WTC11 (cell line): ENCODE measurements around the gene B3GLCT. TPM values are rescaled to one million over a fixed set of nuclear protein-coding genes. Genes with fewer than 3 reads are reported as not detected.

Source experiments
- ATAC-seq: fragments of 200-7000 bp; cut with Tn5 transposase; 2 replicates; pipeline ENCODE4 v1.10.0; 2021; ENCODE audit warnings: mild to moderate bottlenecking, moderate library complexity
- CTCF ChIA-PET: fragments of 300-600 bp; sonication (Branson Sonifier 250); formaldehyde crosslinking; loops from one replicate; lab custom pipeline; 2021; ENCODE audit warnings: antibody characterized with exemption; lab: Charles Lee
- POLR2A ChIA-PET: fragments of 350-600 bp; sonication (Branson Sonifier 250); formaldehyde crosslinking; loops from one replicate; lab custom pipeline; 2021; ENCODE audit warnings: antibody characterized with exemption; lab: Charles Lee
- DNase-seq: peaks from one replicate; pipeline ENCODE4 v3.0.0; 2021; ENCODE audit warnings: low spot score
- H3K27ac Mint-ChIP-seq: 2 replicates; pipeline ENCODE4 v1.8.0; 2021; ENCODE audit warnings: mixed read lengths
- H3K27me3 Mint-ChIP-seq: 2 replicates; pipeline ENCODE4 v1.8.0; 2021; ENCODE audit warnings: low read depth, mild to moderate bottlenecking, moderate library complexity, mixed read lengths
- H3K36me3 Mint-ChIP-seq: 2 replicates; pipeline ENCODE4 v1.8.0; 2021; ENCODE audit warnings: mixed read lengths
- H3K4me1 Mint-ChIP-seq: 2 replicates; pipeline ENCODE4 v1.8.0; 2022; ENCODE audit warnings: mixed read lengths
- H3K4me3 Mint-ChIP-seq: 2 replicates; pipeline ENCODE4 v1.8.0; 2021; ENCODE audit warnings: mild to moderate bottlenecking, moderate library complexity, mixed read lengths
- H3K9me3 Mint-ChIP-seq: 2 replicates; pipeline ENCODE4 v1.8.0; 2021; ENCODE audit warnings: mixed read lengths
- CBFB ChIP-seq: sonication (generic); formaldehyde crosslinking; IDR thresholded peaks from 2 replicates; pipeline ENCODE4 v1.8.1; 2022; ENCODE audit warnings: mild to moderate bottlenecking, low read depth, missing genetic modification reagents
- HMGA2 ChIP-seq: fragments of 250-450 bp; sonication (Bioruptor Pico); IDR thresholded peaks from 2 replicates; pipeline ENCODE4 v1.4.0; 2021; ENCODE audit warnings: mild to moderate bottlenecking, moderate library complexity
- JUN ChIP-seq: sonication (generic); formaldehyde crosslinking; IDR thresholded peaks from 2 replicates; pipeline ENCODE4 v1.8.0; 2023; ENCODE audit warnings: mild to moderate bottlenecking, missing genetic modification reagents
- MYBL2 ChIP-seq: sonication (generic); formaldehyde crosslinking; IDR thresholded peaks from 2 replicates; pipeline ENCODE4 v1.8.1; 2023; ENCODE audit warnings: mild to moderate bottlenecking, moderate library complexity, missing genetic modification reagents
- ZNF317 ChIP-seq: sonication (generic); formaldehyde crosslinking; IDR thresholded peaks from 2 replicates; pipeline ENCODE4 v1.8.1; 2023; ENCODE audit warnings: low read depth, mild to moderate bottlenecking, moderate library complexity, missing genetic modification reagents, borderline replicate concordance
- ZNF396 ChIP-seq: fragments of 250-450 bp; sonication (Bioruptor Pico); IDR thresholded peaks from 2 replicates; pipeline ENCODE4 v1.8.0; 2021; ENCODE audit warnings: mild to moderate bottlenecking, moderate library complexity, borderline replicate concordance
- ZNF671 ChIP-seq: fragments of 250-450 bp; sonication (Bioruptor Pico); IDR thresholded peaks from 2 replicates; pipeline ENCODE4 v1.8.0; 2021; ENCODE audit warnings: mild to moderate bottlenecking
- total RNA-seq: library from RNA; stranded (reverse); gene quantifications from 3 replicates; pipeline ENCODE4 v1.2.3, GENCODE V29; 2021
- TF ChIP-seq, protein P1 (sequence below): fragments of 200-600 bp; IDR thresholded peaks from 2 replicates; pipeline ENCODE4 v1.8.0; 2022; ENCODE audit warnings: antibody characterized with exemption
- TF ChIP-seq, protein P2 (sequence below): sonication (generic); formaldehyde crosslinking; IDR thresholded peaks from 2 replicates; pipeline ENCODE4 v1.8.1; 2023; ENCODE audit warnings: mild to moderate bottlenecking, missing genetic modification reagents, moderate library complexity
- TF ChIP-seq, protein P3 (sequence below): sonication (generic); formaldehyde crosslinking; IDR thresholded peaks from 2 replicates; pipeline ENCODE4 v1.8.0; 2022; ENCODE audit warnings: missing genetic modification reagents
- TF ChIP-seq, protein P4 (sequence below): sonication (generic); formaldehyde crosslinking; IDR thresholded peaks from 2 replicates; pipeline ENCODE4 v1.8.1; 2023; ENCODE audit warnings: mild to moderate bottlenecking, moderate library complexity, missing genetic modification reagents
- TF ChIP-seq, protein P5 (sequence below): sonication (generic); formaldehyde crosslinking; conservative IDR thresholded peaks from 2 replicates; pipeline ENCODE4 v1.8.1; 2022; ENCODE audit warnings: mild to moderate bottlenecking, missing genetic modification reagents
- TF ChIP-seq, protein P6 (sequence below): sonication (generic); formaldehyde crosslinking; IDR thresholded peaks from 2 replicates; pipeline ENCODE4 v1.8.0; 2022; ENCODE audit warnings: mild to moderate bottlenecking, missing genetic modification reagents

The B3GLCT gene
- total RNA-seq, 1 experiment from 2014 or later = 2.4 TPM

DNA sequence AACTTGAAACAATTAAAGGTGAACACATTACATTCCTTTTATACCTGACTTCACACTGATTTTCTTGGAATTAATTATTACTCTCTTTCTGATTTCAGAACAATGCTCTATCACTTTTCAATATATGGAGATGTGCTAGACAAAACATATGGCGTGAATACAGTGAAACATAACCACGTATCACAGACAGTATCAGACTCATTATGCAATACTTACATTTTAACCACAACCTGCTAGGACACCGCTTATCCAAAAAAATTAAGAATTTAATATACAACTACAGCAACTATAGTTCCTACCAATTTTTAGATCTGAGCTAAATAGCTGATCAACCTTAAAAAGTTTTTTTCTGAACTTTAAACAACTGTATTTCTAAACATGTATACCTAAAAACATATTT lies 47.9 kb upstream of the B3GLCT start:
- Mint-ChIP-seq H3K9me3 (no peaks in the 10 kb centered on the region), H3K4me3 (no peak overlapping the region), H3K4me1 (no peaks in the 10 kb centered on the region), H3K36me3 (peaks cover 81% of the 10 kb centered on the region), H3K27ac (no peak overlapping the region), H3K27me3 (no peaks in the 10 kb centered on the region)
- no peak for TF ChIP-seq ZNF317
- TF ChIP-seq ZNF396 (CRISPR knock-in tag) = no peak
- DNase-seq (no peak), ATAC-seq (no peak)
- ChIA-PET POLR2A (no interaction called here), CTCF (no interaction called here)

DNA sequence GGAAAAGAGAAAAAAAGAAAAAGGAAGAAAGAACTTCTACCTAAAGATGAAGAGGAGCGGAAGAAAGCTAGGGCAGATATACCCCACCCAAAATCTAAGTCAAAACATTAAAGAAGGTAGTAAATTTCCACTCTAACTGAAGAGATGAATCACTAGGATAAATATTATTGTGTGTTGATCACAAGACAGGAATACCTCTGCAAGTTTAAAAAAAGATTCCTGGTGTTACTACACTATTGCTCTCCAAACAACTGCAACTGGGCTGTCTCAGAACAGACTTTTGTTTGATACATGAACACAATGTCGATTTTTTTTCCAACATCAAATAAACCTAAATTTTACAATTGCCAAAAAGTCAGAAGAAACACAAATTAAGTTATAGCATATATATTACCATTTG lies 44.8 kb upstream of the B3GLCT start:
- no peak for TF ChIP-seq MYBL2 (CRISPR knock-in tag)
- no peak for TF ChIP-seq HMGA2 (CRISPR knock-in tag)
- no peak for TF ChIP-seq ZNF671
- TF ChIP-seq, protein P1, sequence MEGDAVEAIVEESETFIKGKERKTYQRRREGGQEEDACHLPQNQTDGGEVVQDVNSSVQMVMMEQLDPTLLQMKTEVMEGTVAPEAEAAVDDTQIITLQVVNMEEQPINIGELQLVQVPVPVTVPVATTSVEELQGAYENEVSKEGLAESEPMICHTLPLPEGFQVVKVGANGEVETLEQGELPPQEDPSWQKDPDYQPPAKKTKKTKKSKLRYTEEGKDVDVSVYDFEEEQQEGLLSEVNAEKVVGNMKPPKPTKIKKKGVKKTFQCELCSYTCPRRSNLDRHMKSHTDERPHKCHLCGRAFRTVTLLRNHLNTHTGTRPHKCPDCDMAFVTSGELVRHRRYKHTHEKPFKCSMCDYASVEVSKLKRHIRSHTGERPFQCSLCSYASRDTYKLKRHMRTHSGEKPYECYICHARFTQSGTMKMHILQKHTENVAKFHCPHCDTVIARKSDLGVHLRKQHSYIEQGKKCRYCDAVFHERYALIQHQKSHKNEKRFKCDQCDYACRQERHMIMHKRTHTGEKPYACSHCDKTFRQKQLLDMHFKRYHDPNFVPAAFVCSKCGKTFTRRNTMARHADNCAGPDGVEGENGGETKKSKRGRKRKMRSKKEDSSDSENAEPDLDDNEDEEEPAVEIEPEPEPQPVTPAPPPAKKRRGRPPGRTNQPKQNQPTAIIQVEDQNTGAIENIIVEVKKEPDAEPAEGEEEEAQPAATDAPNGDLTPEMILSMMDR = no peak
- TF ChIP-seq, protein P2, sequence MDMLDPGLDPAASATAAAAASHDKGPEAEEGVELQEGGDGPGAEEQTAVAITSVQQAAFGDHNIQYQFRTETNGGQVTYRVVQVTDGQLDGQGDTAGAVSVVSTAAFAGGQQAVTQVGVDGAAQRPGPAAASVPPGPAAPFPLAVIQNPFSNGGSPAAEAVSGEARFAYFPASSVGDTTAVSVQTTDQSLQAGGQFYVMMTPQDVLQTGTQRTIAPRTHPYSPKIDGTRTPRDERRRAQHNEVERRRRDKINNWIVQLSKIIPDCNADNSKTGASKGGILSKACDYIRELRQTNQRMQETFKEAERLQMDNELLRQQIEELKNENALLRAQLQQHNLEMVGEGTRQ (CRISPR knock-in tag) = no peak
- H3K9me3 Mint-ChIP-seq = no peaks in the 10 kb centered on the region
- DNase-seq = no peak
- no peak for ATAC-seq
- H3K27ac Mint-ChIP-seq = no peak overlapping the region
- POLR2A ChIA-PET = no interaction called here
- CTCF ChIA-PET = no interaction called here
- H3K27me3 Mint-ChIP-seq = no peaks in the 10 kb centered on the region
- H3K36me3 Mint-ChIP-seq = peaks cover 62% of the 10 kb centered on the region
- no peak overlapping the region for H3K4me3 Mint-ChIP-seq
- peaks cover 13% of the 10 kb centered on the region for H3K4me1 Mint-ChIP-seq

DNA sequence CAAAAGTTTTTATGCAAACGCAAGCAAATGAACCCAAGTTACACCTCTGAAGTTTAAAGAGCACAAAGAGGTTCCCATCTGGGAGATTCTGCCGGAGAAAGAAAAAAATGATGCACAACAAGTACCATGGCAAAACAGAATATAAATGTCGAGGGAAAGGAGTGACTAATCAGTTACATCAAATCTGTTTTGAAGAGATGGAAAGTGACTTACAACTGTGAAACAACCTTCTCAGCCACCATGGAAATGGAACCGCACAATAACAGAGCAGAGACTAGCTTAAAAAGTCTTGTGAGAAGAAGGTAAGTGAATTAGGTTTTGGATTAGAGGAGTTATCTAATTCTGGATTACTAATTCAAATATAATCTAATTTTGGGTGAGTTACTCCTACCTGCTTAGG lies 40.5 kb upstream of the B3GLCT start:
- ATAC-seq (no peak), DNase-seq (no peak)
- Mint-ChIP-seq H3K27ac (no peak overlapping the region), H3K4me1 (peaks cover 27% of the 10 kb centered on the region), H3K27me3 (no peaks in the 10 kb centered on the region), H3K9me3 (no peaks in the 10 kb centered on the region), H3K36me3 (peaks cover 24% of the 10 kb centered on the region), H3K4me3 (peak overlapping the region; percentile 97)
- ChIA-PET CTCF (interaction anchor here (2.1 kb wide), 1 partner anchor 107 kb away, joined by 8 read pairs; no protein-coding TSS in a partner anchor), POLR2A (no interaction called here)
- no peak for TF ChIP-seq CBFB
- no peak for TF ChIP-seq ZNF317
- TF ChIP-seq, protein P3, sequence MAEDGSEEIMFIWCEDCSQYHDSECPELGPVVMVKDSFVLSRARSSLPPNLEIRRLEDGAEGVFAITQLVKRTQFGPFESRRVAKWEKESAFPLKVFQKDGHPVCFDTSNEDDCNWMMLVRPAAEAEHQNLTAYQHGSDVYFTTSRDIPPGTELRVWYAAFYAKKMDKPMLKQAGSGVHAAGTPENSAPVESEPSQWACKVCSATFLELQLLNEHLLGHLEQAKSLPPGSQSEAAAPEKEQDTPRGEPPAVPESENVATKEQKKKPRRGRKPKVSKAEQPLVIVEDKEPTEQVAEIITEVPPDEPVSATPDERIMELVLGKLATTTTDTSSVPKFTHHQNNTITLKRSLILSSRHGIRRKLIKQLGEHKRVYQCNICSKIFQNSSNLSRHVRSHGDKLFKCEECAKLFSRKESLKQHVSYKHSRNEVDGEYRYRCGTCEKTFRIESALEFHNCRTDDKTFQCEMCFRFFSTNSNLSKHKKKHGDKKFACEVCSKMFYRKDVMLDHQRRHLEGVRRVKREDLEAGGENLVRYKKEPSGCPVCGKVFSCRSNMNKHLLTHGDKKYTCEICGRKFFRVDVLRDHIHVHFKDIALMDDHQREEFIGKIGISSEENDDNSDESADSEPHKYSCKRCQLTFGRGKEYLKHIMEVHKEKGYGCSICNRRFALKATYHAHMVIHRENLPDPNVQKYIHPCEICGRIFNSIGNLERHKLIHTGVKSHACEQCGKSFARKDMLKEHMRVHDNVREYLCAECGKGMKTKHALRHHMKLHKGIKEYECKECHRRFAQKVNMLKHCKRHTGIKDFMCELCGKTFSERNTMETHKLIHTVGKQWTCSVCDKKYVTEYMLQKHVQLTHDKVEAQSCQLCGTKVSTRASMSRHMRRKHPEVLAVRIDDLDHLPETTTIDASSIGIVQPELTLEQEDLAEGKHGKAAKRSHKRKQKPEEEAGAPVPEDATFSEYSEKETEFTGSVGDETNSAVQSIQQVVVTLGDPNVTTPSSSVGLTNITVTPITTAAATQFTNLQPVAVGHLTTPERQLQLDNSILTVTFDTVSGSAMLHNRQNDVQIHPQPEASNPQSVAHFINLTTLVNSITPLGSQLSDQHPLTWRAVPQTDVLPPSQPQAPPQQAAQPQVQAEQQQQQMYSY (CRISPR knock-in tag) = no peak
- TF ChIP-seq, protein P4, sequence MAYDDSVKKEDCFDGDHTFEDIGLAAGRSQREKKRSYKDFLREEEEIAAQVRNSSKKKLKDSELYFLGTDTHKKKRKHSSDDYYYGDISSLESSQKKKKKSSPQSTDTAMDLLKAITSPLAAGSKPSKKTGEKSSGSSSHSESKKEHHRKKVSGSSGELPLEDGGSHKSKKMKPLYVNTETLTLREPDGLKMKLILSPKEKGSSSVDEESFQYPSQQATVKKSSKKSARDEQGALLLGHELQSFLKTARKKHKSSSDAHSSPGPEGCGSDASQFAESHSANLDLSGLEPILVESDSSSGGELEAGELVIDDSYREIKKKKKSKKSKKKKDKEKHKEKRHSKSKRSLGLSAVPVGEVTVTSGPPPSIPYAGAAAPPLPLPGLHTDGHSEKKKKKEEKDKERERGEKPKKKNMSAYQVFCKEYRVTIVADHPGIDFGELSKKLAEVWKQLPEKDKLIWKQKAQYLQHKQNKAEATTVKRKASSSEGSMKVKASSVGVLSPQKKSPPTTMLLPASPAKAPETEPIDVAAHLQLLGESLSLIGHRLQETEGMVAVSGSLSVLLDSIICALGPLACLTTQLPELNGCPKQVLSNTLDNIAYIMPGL (CRISPR knock-in tag) = no peak
- TF ChIP-seq, protein P5, sequence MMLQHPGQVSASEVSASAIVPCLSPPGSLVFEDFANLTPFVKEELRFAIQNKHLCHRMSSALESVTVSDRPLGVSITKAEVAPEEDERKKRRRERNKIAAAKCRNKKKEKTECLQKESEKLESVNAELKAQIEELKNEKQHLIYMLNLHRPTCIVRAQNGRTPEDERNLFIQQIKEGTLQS (CRISPR knock-in tag) = no peak
- TF ChIP-seq, protein P6, sequence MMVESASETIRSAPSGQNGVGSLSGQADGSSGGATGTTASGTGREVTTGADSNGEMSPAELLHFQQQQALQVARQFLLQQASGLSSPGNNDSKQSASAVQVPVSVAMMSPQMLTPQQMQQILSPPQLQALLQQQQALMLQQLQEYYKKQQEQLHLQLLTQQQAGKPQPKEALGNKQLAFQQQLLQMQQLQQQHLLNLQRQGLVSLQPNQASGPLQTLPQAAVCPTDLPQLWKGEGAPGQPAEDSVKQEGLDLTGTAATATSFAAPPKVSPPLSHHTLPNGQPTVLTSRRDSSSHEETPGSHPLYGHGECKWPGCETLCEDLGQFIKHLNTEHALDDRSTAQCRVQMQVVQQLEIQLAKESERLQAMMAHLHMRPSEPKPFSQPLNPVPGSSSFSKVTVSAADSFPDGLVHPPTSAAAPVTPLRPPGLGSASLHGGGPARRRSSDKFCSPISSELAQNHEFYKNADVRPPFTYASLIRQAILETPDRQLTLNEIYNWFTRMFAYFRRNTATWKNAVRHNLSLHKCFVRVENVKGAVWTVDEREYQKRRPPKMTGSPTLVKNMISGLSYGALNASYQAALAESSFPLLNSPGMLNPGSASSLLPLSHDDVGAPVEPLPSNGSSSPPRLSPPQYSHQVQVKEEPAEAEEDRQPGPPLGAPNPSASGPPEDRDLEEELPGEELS (CRISPR knock-in tag) = no peak
- TF ChIP-seq JUN (CRISPR knock-in tag) = no peak
